ENCODE data around the gene TP53I3.
"Not testable (repeated sequence)": the region's sequence is repeated elsewhere in the genome, so short reads cannot be mapped to it uniquely, and the experiment has no call there.

The TP53I3 gene

GRCh38 chr2:24084386-24085199 is at the start of gene TP53I3:
TSS of gene TP53I3 (minus strand) at chr2:24084834. CDS start at chr2:24084326, 508 bp downstream.
- DNase-seq = peak; percentile 92

GRCh38 chr2:24132543-24132942 is 47.9 kb upstream of the TP53I3 start:
- DNase-seq = no peak

- DNase-seq = no peak
These were observed 41.3 kb upstream of the TP53I3 start for GRCh38 chr2:24125956-24126355.

- DNase-seq = peak; percentile 45
These were observed 39.4 kb upstream of the TP53I3 start for GRCh38 chr2:24123922-24124580.

GRCh38 chr2:24123195-24123921 is 38.7 kb upstream of the TP53I3 start, which contains the start of the genes FAM228B and PFN4:
TSS of gene FAM228B (plus strand) at chr2:24123469. CDS start at chr2:24124362, 893 bp downstream.
TSS of gene PFN4 (minus strand) at chr2:24123334. CDS start at chr2:24122535, 799 bp downstream.
- DNase-seq = peak; percentile 91

GRCh38 chr2:24122366-24123194 is 37.9 kb upstream of the TP53I3 start:
- no peak for DNase-seq

GRCh38 chr2:24121469-24121868 is 36.8 kb upstream of the TP53I3 start:
- no peak for DNase-seq

GRCh38 chr2:24121066-24121465 is 36.4 kb upstream of the TP53I3 start:
- DNase-seq = no peak

- DNase-seq = no peak
These were observed 33.3 kb upstream of the TP53I3 start for GRCh38 chr2:24117902-24118301.

GRCh38 chr2:24115057-24115456 is 30.4 kb upstream of the TP53I3 start:
- no peak for DNase-seq

GRCh38 chr2:24111407-24111901 is 26.8 kb upstream of the TP53I3 start:
- no peak for DNase-seq

GRCh38 chr2:24110660-24111303 is 26.1 kb upstream of the TP53I3 start:
- no peak for DNase-seq

- DNase-seq = not testable (repeated sequence)
These were observed 24.8 kb upstream of the TP53I3 start for GRCh38 chr2:24109431-24109830.

GRCh38 chr2:24107336-24107735 is 22.7 kb upstream of the TP53I3 start:
- no peak for DNase-seq

- no peak for DNase-seq
These were observed 22.2 kb upstream of the TP53I3 start for GRCh38 chr2:24106786-24107185.

GRCh38 chr2:24105816-24106215 is 21.2 kb upstream of the TP53I3 start:
- DNase-seq = no peak

- no peak for DNase-seq
These were observed 20.3 kb upstream of the TP53I3 start for GRCh38 chr2:24104906-24105305.

- DNase-seq = no peak
These were observed 19.5 kb upstream of the TP53I3 start for GRCh38 chr2:24104110-24104650.

- DNase-seq = no peak
These were observed 18.0 kb upstream of the TP53I3 start for GRCh38 chr2:24102677-24103076.

- DNase-seq = no peak
These were observed 17.4 kb upstream of the TP53I3 start for GRCh38 chr2:24101992-24102391.

- DNase-seq = not testable (repeated sequence)
These were observed 16.1 kb upstream of the TP53I3 start for GRCh38 chr2:24100732-24101131.
